ENCODE results near the gene MRPS22.

DNA sequence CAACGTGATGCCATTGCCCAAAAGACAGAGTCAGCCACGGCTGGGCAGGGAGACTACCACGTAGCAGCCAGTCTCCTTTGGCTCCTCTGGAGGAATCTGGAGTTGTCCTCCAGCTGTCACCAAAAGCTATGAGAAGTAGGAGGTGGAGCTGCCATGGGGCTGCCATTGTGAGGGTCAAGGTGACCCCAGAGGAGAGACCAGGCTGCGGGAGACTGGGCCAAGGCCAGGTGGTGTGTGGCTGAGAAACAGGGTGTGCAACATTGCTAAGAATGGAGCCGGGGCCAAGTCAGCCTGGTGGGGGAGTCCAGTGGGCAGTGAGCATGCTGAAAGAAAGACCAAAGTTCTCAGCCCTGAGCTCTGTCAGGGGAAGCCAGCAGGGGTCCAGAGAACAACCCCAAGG is 29.9 kb upstream of the MRPS22 start:
- TF ChIP-seq, protein P1, sequence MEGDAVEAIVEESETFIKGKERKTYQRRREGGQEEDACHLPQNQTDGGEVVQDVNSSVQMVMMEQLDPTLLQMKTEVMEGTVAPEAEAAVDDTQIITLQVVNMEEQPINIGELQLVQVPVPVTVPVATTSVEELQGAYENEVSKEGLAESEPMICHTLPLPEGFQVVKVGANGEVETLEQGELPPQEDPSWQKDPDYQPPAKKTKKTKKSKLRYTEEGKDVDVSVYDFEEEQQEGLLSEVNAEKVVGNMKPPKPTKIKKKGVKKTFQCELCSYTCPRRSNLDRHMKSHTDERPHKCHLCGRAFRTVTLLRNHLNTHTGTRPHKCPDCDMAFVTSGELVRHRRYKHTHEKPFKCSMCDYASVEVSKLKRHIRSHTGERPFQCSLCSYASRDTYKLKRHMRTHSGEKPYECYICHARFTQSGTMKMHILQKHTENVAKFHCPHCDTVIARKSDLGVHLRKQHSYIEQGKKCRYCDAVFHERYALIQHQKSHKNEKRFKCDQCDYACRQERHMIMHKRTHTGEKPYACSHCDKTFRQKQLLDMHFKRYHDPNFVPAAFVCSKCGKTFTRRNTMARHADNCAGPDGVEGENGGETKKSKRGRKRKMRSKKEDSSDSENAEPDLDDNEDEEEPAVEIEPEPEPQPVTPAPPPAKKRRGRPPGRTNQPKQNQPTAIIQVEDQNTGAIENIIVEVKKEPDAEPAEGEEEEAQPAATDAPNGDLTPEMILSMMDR (IDR thresholded peaks at IDR 0.05; ENCODE audit: insufficient read depth, low read depth, low read length) = no peak
- TF ChIP-seq EZH2 (IDR thresholded peaks at IDR 0.05; ENCODE audit: insufficient read depth, low read length) = no peak

All from astrocyte (in vitro differentiated cells and primary cell).